GM19238 (cell line): Measurements from ENCODE around the gene TSPAN7.

Source experiments
- DNase-seq: peaks from one replicate; pipeline ENCODE4 v3.0.0; 2011; ENCODE audit warnings: low spot score; ENCODE audit not compliant: insufficient read length

TSPAN7 gene

DNA sequence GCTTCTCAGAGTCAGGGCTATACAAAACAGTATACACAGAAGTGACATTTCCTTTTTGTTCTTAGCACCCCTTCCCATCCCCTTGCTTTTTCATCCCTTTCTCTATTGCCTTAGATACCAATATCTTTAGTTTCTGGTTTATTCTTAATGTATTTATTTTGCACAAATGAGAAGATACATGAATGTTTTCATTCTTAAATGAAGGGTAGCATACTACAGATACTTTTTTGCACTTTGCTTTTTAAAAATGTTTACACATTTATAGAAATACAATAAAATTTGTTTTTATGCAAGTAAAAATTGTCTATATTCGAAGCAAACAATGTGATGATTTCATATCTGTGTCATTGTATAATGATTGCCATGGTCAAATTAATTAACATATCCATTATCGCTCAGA lies 33.1 kb downstream of the TSPAN7 start:
- DNase-seq = no peak

DNA sequence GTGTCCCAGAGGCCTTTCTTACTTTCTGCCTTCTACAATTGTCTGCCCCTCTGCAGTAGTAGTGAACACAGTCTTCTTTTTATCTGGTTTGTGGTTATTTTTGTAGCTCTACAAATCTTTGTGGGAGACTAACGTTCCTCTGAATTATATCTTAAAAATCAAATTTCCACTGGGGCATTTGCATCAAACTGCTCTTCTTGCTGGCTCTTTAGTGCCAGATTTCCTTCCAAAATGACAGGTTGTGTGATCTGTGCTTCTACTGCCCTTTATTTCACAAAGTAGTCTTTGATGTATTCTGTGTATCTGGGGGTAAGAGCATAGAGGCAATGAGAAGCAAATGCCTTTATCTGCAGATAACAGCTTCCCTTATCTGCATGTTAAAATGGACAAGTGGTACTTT lies 34.5 kb downstream of the TSPAN7 start:
- DNase-seq = no peak

DNA sequence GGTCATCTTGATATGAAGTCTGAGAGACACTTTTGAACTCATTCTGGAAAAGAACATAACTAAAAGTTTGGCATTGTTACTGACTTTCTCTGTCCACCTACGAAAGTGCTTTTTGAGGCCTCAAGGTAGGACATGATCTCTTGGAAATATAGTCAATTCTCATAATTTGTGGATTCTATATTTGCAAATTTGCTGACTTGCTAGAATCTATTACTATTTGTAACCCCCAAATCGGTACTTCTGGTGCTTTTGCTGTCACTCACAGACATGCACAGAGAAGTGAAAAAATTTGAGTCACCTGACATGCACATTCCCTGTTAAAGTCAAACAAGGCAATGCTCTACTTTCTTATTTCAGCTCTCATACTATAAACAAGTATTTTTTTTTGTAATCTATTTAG lies 35.6 kb downstream of the TSPAN7 start:
- no peak for DNase-seq

DNA sequence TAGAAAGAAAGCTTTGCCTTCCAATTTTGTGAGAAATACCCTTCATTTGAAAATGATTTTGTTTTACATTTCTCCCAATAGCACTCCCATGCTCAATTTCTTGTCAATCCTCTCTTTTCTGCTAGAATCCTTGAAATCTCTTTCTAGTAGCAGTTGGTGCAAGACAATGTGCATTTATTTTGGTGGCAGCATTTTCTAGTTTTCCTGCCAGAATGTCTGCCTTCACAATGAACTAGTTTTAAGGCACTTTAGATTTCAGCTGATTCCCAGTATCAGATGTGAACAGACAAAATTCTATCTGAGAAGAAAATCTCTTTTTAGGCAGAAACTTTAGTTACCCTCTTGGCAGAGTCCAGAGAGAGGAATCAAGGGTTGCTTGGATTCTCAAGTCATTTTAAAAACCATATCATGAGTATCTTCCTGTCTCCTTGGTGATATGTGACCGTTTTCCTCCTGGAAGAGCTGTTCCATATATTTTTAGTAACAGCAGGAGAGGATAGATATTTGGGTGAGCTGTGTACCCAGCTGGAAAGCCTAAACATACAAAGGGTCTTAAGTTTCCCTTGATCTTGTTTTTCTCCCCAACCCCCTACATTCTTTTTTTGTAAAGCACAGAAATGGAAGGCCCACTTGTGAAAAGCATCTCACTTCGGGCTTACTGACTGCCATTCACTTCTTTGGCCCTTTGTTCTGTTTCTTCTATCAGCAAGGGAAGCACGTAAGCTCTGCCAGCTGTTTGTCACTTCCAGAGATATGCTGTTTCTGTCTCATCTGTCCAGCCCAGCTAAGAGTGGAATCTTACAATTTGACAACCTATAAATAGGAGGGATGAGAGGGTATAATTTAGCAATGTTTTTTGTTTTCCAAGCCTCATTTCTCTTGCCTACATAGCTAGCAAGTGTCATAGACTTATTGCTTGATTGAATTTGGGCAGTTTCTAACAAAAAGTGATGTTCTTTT lies 38.7 kb downstream of the TSPAN7 start:
- no peak for DNase-seq

DNA sequence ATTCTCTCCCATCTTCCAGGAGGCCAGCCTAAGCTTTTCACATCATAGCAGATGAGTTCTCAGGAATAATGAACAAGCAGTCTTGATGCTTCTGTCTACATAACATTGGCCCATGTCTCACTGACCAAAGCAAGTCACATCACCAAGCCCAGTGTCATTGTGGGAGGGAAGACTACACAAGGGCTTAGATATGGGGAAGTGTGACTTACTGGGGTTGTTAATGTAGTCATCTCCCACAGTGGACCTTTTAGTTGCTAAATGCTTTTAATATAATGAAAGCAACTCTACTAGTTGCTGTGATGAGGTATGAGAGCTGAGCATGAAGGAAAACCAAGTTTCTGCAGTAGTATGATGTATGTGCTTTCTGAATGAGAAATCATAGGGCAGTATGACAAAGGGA lies 40.5 kb downstream of the TSPAN7 start:
- no peak for DNase-seq

DNA sequence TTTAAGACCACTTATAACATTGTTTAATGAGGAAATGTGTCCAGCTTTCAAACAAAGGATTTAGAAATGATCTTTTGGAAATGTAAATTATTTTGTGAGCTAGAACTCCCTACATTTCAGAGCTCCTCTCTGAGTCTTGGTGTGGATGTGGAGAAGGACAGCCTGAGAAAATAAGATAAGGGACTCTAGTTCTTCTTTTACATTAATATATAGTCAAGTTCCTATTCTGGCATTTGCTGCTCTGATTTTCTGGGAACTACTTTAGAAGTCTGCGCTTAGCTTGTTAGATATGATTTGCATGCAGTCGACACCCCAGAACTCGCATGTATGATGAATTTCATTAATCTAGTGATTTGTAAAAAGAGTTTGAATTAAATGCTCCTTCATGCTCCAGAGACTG lies 45.5 kb downstream of the TSPAN7 start:
- DNase-seq = no peak

DNA sequence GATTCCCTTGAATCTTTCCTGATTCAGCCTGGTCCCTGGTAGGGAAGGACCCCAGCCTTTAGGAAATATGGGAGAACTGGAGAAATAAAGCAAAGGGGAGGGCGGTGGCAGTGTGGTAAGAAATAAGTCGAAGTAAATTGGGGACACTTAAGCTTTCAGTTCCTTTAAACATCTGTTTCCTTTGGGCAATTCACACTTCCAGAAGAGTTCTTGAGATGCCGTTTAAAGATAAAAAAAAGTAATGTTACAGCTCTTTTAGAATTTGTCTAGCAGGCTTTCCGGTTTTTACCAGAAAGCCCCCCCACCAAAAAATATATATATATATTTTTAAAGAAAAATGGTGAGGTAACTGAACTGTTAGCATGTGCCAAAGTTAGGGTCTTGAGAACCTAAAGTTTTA lies 46.6 kb downstream of the TSPAN7 start:
- no peak for DNase-seq

DNA sequence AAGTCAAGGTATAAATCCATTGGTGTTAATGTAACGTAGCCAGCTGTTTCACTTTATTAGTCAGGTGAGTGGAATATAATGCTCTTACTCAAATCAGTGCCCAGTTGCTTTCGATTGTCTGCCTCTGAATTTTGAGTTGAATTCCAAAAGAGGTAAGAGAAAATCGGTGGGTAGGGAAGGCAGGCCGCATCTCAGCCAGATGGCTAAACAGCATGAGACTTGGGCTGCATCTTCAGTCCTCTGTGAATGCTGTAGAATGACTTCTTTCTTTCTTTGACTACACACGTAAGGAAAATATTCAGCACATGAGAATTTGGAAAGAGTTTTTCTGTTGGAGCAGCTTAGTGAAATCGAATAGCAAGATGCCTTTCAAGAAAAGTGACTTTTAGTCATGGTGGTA lies 49.5 kb downstream of the TSPAN7 start:
- no peak for DNase-seq

DNA sequence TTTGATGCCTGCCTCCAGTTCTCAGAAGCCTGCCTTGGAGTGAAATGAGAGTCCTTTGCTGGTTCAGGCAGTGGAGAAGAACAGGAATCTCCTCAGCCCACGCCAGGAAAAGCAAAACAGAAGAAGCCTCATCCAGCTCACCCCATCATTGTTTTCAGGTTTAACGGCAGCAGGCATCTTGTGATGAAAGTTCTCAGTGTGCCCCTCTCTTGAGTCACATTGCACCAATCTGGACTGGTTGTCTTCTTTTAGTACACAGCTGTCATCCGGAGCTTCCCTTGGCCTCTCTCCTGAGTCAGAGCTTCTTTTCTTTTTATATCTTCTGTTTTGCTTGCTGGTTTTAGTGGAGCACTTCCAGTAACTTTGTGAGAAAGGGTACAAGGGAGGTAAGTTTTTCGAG lies 50.9 kb downstream of the TSPAN7 start:
- no peak for DNase-seq

DNA sequence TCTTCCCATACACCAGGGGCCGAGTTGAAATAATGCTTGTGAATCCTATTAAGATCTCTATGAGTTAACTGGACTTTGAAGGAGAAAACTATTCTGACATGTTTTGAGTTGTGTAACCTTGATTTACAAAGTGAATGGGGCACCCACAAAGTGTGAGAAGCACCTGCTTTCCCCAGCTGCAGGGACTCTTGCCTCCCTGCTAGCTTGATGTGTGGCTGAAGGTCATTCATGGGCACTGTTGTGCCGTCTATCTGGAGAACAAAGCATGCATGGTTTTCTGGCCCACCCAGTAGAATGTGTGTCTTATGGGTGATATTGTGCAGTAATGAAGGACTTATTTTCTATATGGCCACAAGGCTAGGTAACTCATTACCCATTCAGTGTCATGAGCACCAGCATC lies 53.1 kb downstream of the TSPAN7 start:
- DNase-seq = no peak

DNA sequence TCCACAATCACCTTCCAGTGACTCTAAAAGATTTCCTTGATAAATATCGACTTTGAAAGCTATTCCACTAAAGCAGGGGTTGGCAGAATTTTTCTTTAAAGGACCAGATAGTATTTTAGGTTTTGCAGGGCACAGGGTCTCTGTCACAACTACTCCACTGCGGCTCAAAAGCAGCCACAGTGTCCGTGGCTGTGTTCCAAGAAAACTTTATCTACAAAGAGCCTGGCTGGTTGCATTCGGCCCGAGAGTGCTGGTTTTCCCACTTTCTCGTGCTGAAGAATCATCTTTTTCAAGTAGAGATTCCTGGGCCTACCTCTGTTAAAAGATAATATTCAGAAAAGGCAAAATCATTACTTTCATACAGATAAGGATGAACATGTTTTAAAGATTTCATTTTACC lies 55.6 kb downstream of the TSPAN7 start:
- no peak for DNase-seq

DNA sequence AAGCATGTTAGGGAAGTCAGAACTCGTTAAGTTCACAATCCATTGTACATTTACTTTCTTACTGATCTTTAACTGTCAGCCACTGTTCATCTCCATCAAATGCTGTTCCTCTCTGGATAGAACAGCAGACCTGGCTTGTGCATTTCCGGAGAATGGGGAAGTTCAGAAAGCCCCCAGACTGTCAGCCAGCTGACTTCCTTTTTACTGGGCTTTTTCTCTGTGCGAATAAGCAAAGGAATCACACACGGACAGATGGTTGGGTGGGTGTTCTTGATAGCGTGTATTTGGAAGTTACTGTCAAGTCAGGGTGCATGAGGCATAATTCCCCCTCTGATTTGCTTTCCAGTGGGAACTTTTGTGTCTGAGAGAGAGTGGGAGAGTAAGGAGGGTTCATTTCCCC lies 56.8 kb downstream of the TSPAN7 start:
- no peak for DNase-seq

DNA sequence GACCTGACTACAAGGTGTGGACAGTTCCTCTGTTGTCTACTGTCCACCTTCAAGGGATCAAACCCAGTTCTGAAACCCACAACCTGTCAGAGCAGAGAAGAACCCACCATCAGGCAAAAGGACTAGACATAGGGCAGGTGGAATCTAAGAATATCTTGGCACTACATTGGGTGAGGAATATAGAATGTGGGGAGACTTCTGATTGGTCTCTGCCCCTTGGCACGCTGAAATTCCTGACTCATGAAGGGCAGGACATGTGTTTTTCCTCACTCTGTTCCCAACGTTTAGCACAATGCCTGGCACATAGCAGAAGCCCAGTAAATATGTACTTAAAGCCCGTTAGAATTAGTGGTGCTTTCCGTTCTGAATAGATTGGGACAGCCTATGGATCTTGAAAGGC lies 59.3 kb downstream of the TSPAN7 start:
- no peak for DNase-seq

DNA sequence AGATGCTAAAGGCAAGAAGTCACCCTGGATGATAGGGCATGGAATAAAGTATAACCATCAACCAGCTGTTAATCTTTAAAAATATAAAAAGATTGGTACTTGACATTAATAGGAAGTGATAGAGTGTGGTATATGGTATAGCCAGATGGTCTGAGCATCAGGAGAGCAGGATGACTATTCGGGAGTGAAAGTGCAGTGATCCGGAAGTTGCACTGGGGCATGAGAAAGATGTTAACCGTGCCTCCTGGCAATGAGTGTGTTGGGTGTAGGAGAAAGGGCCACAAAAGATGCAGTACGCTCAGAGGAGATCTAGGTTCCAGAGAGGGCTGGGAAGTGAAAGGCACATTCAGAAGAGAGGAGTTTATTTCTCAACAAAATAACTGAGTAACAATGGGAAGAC lies 65.0 kb downstream of the TSPAN7 start:
- no peak for DNase-seq

DNA sequence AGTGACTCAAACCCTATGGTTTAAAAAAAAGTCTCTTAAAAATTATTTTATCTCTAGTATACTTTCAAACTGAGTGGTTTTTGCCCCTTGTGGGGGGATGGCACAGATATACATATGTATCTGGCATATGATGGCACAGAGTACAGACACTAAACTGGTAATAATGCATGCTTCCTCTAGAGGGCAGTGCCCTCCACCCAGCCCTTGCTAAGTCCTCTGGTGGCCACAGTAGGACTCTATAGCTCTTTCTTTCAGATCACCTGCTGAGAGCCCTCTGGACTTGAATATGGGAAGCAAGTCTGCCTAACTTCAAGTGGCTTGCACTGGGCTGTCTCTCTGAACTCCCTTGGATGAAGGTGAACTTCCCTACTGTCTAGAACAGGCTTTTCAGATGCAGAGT lies 66.3 kb downstream of the TSPAN7 start:
- no peak for DNase-seq

DNA sequence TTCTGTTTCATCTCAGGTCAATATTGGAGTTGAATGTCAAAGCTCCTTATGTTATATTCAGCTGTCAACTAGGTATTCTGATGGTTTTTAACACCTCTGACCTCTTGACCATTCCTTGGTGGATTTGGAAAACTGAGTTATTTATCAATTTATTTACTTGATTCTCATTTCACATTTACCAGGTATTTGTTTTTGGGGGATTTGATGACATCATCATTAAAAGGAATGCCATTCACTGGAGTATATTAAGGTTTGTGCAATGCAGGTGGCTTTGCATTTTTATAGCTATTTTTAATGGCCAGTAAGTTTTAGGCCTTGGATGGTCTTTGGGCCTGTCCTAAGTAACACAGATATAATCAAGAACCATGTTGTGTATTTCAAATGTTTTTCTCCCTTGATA lies 67.2 kb downstream of the TSPAN7 start:
- DNase-seq = no peak

DNA sequence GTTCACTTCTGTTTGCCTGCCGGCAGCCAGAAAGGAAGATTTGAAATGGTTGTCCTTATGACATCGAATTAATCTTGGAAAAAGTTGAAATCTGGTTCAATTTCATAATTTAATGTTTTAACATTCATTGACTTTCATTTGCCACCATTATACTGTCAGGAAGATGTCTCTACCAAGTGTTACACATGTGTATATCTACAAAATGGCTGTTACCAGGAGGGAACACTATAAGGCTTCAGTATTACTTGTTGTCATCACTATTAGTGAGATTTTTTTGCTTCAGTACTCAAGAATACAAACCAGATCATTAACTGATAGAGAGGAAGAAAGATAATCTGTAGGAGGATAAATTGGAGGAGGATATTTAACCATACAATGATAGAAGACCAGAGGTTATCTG lies 71.2 kb downstream of the TSPAN7 start:
- no peak for DNase-seq

DNA sequence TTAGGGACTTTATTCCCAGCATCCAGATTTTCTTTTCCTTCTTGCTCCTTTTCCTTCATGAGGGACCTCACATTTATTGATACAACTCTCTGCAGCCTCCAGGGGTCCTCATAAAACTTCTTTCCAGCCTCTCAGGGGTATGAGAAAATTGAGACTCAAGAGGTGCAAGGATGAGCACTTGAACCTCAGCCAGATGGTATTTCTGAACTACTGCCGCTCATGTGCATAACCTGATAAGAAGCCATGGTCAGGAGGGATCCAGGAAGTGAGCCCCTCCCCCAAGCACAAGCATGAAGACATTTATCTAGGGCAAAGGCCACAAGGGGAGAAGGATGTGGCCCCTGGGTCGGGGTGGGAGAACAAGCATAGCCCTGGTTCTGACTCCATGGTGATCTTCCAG lies 73.3 kb downstream of the TSPAN7 start:
- DNase-seq = no peak

DNA sequence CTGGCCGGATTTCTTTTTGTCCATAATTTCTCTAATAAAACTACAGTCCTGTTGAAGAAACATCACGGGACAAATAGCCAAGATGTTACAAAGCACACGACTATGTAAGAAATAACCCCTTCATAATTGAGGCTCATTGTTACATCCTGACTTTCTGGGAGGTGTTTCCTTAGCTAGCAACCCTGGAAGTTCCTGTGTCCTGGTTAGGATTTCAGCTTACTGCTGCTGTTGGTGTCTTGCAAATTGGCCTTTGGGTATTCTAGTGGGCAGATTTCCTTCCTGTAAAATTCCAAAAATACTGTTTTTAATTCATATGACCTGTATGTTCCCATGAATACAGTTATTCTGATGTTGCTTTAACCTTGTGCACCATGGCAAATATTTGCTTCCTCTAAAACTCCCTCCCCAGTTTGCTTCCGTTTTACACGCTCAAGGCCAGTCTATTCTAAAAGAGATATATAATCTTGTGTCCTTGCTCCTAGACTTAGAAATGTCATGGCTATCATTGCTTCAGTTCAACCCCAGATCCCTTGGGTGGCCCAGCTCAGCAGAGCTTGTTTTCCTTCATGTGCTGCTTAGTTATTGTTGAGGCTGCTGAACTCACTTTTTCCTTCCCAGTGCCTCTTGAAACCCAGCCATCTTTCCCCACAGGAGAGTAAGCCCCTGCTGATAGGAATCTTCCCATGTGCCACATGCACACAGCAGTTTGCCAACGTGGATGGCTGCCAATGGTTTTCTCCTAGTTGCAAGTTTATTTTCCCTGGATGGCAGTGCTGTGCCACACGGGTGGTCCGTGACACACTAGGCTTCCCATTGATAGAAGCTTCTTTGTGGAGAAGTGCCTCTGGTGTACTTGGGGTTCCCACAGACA lies 75.8 kb downstream of the TSPAN7 start:
- DNase-seq = no peak

DNA sequence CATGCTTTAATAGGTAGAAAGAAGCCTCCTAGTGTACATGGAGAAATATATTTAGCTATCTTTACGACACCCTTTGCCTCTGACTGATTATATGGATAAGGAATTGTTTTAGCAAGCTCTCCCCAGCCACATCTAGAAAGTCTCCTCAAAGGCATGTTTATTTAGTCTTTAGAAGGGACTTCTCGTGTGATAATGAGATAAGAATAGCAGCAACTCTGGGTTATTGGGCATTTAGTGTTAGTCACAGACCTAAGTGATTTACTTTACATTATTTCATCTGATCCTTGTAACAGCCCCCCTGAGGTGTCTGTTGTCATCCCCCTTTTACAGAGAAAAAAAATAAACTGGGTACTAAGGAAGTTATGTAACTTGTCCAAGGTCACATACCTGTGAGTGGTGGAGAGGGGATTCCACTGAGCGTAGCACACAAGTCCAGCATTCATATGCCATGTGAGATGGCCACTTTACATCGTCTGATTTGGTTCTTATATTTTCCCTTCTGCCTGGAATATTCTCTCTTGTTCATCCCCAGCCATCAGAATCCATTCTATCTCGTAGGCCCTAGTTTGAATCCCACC lies 77.7 kb downstream of the TSPAN7 start:
- no peak for DNase-seq

DNA sequence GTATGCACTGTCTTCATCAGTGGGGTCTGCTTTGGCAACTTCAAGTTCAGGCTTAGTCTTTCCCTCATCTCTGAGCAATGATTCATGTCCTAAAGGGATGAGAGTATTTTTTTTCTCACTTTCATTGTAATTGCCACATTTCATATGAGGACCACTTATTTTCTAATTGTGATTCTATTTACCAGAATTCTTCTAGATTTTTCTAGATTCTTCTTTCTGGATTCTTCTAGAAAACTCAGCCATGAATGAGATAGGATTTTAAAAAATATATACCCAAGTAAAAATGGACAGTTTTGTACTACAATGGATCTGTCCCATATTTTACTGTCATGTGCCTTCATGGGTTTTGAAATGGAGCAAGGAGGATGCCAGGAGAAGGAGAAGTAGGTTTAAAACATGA lies 78.4 kb downstream of the TSPAN7 start:
- no peak for DNase-seq

DNA sequence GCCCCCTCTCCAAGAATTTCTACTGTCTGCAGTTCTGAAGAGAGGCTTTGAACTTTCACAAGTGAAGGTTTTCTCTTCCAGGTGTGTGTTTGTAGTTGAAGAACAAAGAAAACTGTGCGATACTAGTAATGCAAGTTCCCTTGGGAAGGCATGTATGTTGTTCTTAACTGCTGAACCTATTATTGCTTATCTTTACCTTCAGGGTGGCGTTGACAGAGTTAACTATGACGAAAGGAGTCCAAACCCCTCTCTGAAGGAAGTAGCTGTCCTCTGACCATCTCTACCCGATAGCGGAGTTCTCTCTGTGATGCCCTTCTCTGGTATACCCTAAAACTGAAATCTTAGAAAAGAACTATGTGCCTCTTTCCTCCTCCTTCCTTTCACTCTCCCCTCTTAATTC lies 79.9 kb downstream of the TSPAN7 start:
- no peak for DNase-seq
